HG03575 (cell line): ENCODE data around the gene RNF115.

Experiments used
- ATAC-seq: cut with Tn5 transposase; IDR thresholded peaks from one replicate; pipeline ENCODE4 v1.9.1; 2021; ENCODE audit not compliant: unreplicated experiment, insufficient number of reproducible peaks, low FRiP score; ENCODE audit errors: extremely low read depth

RNF115 gene

DNA sequence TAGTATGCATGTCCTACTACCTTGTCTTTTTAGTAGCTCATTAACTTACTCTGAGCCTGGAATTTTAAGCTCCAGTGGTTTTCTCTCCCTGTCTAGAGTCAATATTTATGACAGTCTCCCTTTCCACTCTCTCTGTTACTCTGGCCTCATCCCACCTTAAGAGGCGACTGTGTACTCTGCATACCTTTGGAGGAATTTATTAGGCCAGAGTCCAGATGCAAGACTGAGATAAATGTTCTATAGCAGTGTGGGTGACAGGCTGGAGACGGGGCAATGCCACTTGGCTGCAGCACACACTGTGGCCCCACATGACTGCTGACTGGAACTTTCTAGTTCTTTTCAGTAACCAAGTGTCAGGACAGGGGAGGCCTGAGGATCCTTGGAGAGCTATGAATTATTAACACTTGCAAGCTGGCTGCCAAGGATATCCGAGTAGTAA is 112.7 kb downstream of the RNF115 start:
- no peak for ATAC-seq

GRCh38 chr1:145710291-145711027 is 113.4 kb downstream of the RNF115 start:
- ATAC-seq, result no peak

DNA sequence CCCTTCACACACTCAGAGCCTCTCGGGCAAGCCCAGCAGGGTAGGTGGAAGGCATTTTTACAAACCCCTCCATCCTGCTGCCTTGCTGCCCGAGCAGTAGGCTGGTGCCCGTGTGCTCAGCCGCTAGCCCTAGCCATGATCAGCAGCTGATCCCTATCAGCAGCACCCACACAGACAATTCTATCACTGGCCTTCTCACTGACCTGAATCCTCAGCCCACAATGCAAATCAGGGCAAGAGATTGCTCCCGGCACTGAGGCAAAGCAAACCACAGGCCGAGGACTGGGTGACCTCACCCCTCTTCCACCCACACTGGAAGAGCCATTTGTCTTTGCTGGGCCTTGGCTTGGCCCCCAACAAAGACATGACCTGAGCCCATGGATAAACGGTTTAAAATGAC is 115.8 kb downstream of the RNF115 start:
- no peak for ATAC-seq

- ATAC-seq, result no peak
Measured at GRCh38 chr1:145707183-145707867, 116.6 kb downstream of the RNF115 start, which contains the start of gene PDZK1. TSS of gene PDZK1 (minus strand) at chr1:145707368. CDS start at chr1:145688021, 19,347 bp downstream.

GRCh38 chr1:145706086-145706664 is 117.7 kb downstream of the RNF115 start:
- no peak for ATAC-seq

DNA sequence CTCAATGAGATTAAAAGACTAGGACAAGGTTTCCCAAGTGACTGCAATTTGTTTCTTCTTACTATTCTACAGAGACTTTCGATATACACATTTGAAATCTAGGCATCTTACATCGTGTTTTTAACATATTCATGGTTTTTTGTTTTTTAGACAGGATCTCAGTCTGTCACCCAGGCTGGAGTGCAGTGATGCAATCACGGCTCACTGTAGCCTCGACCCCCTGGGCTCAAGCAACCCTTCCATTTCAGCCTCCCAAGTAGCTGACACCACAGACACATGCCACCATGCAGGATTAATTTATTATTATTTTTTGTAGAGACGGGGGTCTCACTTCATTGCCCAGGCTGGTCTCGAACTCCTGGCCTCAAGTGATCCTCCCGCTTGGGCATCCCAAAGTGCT is 118.3 kb downstream of the RNF115 start:
- ATAC-seq, result no peak

DNA sequence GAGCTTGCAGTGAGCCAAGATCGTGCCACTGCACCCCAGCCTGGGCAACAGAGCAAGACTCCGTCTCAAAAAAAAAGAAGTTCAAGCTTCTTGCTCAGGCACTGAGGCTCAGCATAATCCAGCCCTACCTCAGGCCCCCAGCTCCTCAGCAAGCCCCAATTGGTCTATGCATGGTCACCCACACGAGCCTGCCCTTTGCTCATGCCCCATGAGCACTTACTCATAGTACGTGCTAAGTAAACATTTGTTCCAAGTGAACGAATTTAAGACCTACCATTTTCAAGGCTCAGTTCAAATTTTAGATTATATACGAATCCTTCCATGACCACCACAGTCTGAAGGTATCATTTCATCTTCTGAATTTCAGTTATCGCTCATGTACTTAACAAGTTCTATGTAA is 121.1 kb downstream of the RNF115 start:
- ATAC-seq, result no peak

DNA sequence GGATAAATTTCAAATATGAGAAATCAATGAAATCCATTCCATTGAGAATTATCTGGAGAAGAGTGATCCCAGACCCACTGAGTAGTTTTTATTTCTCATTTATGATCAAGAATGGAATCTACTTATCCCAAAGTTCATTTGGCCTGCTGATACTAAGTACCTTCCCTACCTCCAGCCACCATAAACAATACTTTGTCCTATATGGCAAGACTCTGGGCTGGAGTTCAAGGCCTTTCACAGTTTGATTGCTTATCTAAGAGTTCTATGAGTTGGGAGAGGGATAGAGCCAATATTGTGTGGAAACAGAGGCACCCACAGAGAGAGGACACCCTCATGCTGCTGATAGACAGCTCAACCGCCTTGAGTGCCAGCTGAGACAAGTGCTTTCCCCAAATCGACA is 121.8 kb downstream of the RNF115 start:
- no peak for ATAC-seq

DNA sequence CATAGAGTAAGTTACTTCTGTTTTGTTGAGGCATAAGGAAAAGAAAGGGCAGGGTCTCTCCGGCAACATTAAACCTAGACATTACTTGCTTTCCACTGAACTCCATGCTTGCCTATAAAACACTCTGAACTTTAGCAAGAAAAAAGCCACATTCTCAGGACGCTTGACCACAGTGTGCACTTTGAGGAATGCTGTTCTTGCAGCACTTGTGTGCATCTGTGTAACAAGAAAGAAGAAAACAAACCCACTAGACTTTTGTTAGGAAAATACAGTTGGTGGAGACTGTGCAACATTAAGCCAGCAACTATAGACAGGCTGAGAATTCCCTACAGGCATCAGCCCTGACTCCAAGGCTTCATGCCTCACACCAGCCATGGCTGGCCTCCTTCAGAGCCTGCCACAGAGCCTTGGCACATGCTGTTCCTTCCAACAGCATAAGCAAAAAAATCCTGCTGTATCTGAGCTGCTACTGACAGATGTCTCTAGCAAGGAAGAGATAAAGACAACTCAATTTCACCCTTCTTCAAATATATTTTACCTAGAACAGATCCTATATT is 122.5 kb downstream of the RNF115 start:
- no peak for ATAC-seq

GRCh38 chr1:145696630-145696960 is 127.3 kb downstream of the RNF115 start:
- ATAC-seq, result no peak

- ATAC-seq, result no peak
Measured at GRCh38 chr1:145695821-145696629, 127.9 kb downstream of the RNF115 start.

- no peak for ATAC-seq
Measured at GRCh38 chr1:145692785-145693443, 131.0 kb downstream of the RNF115 start.

- no peak for ATAC-seq
Measured at GRCh38 chr1:145690587-145691558, 133.0 kb downstream of the RNF115 start.

GRCh38 chr1:145689922-145690321 is 134.0 kb downstream of the RNF115 start:
- ATAC-seq, result no peak

GRCh38 chr1:145688924-145689323 is 135.0 kb downstream of the RNF115 start:
- ATAC-seq, result no peak
